Loucy (cell line): ENCODE data around the gene OR9A2.
A peak's percentile ranks its signal among the peaks of the same experiment; 100 is the strongest.

Experiments used
- H2AFZ ChIP-seq: fragments of 200-600 bp; sonication (generic); 2 replicates; pipeline ENCODE4 v1.6.0; 2016; ENCODE audit warnings: antibody characterized with exemption, mild to moderate bottlenecking, low read length, moderate library complexity
- H3F3A ChIP-seq: fragments of 200-600 bp; 2 replicates; pipeline ENCODE4 v1.6.0; 2016; ENCODE audit warnings: antibody characterized with exemption, low read depth, mild to moderate bottlenecking
- H3K27me3 ChIP-seq: fragments of 200-600 bp; sonication (generic); 2 replicates; pipeline ENCODE4 v1.6.1; 2014; ENCODE audit warnings: low read length, mild to moderate bottlenecking; ENCODE audit not compliant: insufficient read depth, poor library complexity, severe bottlenecking
- H3K36me3 ChIP-seq: fragments of 200-600 bp; sonication (generic); 2 replicates; pipeline ENCODE4 v1.6.1; 2016; ENCODE audit warnings: low read length; ENCODE audit not compliant: insufficient read depth
- H3K4me1 ChIP-seq: fragments of 200-600 bp; sonication (generic); 2 replicates; pipeline ENCODE4 v1.5.1; 2014; ENCODE audit warnings: low read length, mild to moderate bottlenecking; ENCODE audit not compliant: insufficient read depth, poor library complexity, severe bottlenecking
- H3K4me2 ChIP-seq: fragments of 200-600 bp; sonication (generic); 2 replicates; pipeline ENCODE4 v1.6.0; 2014; ENCODE audit warnings: antibody characterized with exemption, low read length, low read depth, mild to moderate bottlenecking; ENCODE audit not compliant: poor library complexity, severe bottlenecking
- H3K4me3 ChIP-seq: fragments of 200-600 bp; sonication (generic); 2 replicates; pipeline ENCODE4 v1.5.1; 2014; ENCODE audit warnings: low read length, mild to moderate bottlenecking, mixed read lengths; ENCODE audit not compliant: poor library complexity, severe bottlenecking
- H3K79me2 ChIP-seq: fragments of 200-600 bp; sonication (generic); 2 replicates; pipeline ENCODE4 v1.6.1; 2014; ENCODE audit warnings: low read length; ENCODE audit not compliant: insufficient read depth
- H3K9ac ChIP-seq: fragments of 200-600 bp; sonication (generic); 2 replicates; pipeline ENCODE4 v1.6.0; 2014; ENCODE audit warnings: mild to moderate bottlenecking, low read depth, low read length, moderate library complexity; ENCODE audit not compliant: poor library complexity, severe bottlenecking
- H3K9me2 ChIP-seq: fragments of 200-600 bp; sonication (generic); replicated peaks from 2 replicates; pipeline ENCODE4 v1.6.1; 2016; ENCODE audit warnings: low read depth, low read length, mixed read lengths
- H3K9me3 ChIP-seq: fragments of 200-600 bp; sonication (generic); 2 replicates; pipeline ENCODE4 v1.6.1; 2014; ENCODE audit warnings: mild to moderate bottlenecking, antibody characterized with exemption, low read length, low read depth; ENCODE audit not compliant: insufficient read depth
- H4K20me1 ChIP-seq: fragments of 200-600 bp; sonication (generic); 2 replicates; pipeline ENCODE4 v1.6.0; 2014; ENCODE audit warnings: antibody characterized with exemption, low read length, mild to moderate bottlenecking; ENCODE audit not compliant: insufficient read depth, poor library complexity, severe bottlenecking
- EZH2phosphoT487 ChIP-seq: fragments of 200-600 bp; IDR thresholded peaks from 2 replicates; pipeline ENCODE4 v1.6.1; 2018; ENCODE audit warnings: antibody characterized with exemption, mild to moderate bottlenecking, moderate library complexity, borderline replicate concordance
- TF ChIP-seq, protein P1 (sequence below): fragments of 200-600 bp; sonication (generic); conservative IDR thresholded peaks from 2 replicates; pipeline ENCODE4 v1.5.1; 2014; ENCODE audit warnings: mild to moderate bottlenecking, antibody characterized with exemption, low read length

The OR9A2 gene

GRCh38 chr7:143042159-143042789 is 15.3 kb upstream of the OR9A2 start:
- peak overlapping the region; percentile 19 for H3K4me3 ChIP-seq
- no peaks in the 10 kb centered on the region for H3K79me2 ChIP-seq
- H3K4me1 ChIP-seq, result peaks cover 64% of the 10 kb centered on the region
- H4K20me1 ChIP-seq, result no peaks in the 10 kb centered on the region
- H3K9ac ChIP-seq, result peak overlapping the region; percentile 52
- no peaks in the 10 kb centered on the region for H3F3A ChIP-seq
- TF ChIP-seq, protein P1, sequence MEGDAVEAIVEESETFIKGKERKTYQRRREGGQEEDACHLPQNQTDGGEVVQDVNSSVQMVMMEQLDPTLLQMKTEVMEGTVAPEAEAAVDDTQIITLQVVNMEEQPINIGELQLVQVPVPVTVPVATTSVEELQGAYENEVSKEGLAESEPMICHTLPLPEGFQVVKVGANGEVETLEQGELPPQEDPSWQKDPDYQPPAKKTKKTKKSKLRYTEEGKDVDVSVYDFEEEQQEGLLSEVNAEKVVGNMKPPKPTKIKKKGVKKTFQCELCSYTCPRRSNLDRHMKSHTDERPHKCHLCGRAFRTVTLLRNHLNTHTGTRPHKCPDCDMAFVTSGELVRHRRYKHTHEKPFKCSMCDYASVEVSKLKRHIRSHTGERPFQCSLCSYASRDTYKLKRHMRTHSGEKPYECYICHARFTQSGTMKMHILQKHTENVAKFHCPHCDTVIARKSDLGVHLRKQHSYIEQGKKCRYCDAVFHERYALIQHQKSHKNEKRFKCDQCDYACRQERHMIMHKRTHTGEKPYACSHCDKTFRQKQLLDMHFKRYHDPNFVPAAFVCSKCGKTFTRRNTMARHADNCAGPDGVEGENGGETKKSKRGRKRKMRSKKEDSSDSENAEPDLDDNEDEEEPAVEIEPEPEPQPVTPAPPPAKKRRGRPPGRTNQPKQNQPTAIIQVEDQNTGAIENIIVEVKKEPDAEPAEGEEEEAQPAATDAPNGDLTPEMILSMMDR, result no peak
- no peaks in the 10 kb centered on the region for H3K9me2 ChIP-seq
- H3K36me3 ChIP-seq, result no peaks in the 10 kb centered on the region
- peak overlapping the region; percentile 46 for H3K4me2 ChIP-seq
- H2AFZ ChIP-seq, result peak overlapping the region; percentile 89
- H3K9me3 ChIP-seq, result no peaks in the 10 kb centered on the region
- H3K27me3 ChIP-seq, result no peaks in the 10 kb centered on the region

- no peaks in the 10 kb centered on the region for H3K79me2 ChIP-seq
Observed at GRCh38 chr7:143041346-143041745, 14.4 kb upstream of the OR9A2 start.

GRCh38 chr7:143040209-143040715 is 13.3 kb upstream of the OR9A2 start:
- TF ChIP-seq EZH2phosphoT487, result no peak
- TF ChIP-seq, protein P1, result no peak
- H3K4me2 ChIP-seq, result no peak overlapping the region
- H3K9ac ChIP-seq, result no peak overlapping the region
- no peaks in the 10 kb centered on the region for H4K20me1 ChIP-seq
- H3K79me2 ChIP-seq, result no peaks in the 10 kb centered on the region
- H3K27me3 ChIP-seq, result no peaks in the 10 kb centered on the region
- H3F3A ChIP-seq, result no peaks in the 10 kb centered on the region
- peaks cover 48% of the 10 kb centered on the region for H3K4me1 ChIP-seq
- no peaks in the 10 kb centered on the region for H3K36me3 ChIP-seq
- no peaks in the 10 kb centered on the region for H3K9me2 ChIP-seq
- no peak overlapping the region for H2AFZ ChIP-seq
- no peaks in the 10 kb centered on the region for H3K9me3 ChIP-seq
- no peak overlapping the region for H3K4me3 ChIP-seq

More at GRCh38 chr7:143041346-143041745, 14.4 kb upstream of the OR9A2 start:
- Histone ChIP-seq H4K20me1 (no peaks in the 10 kb centered on the region), H3F3A (no peaks in the 10 kb centered on the region), H3K4me1 (peaks cover 55% of the 10 kb centered on the region), H2AFZ (no peak overlapping the region), H3K4me2 (no peak overlapping the region), H3K36me3 (no peaks in the 10 kb centered on the region), H3K9me2 (no peaks in the 10 kb centered on the region), H3K9me3 (no peaks in the 10 kb centered on the region), H3K27me3 (no peaks in the 10 kb centered on the region), H3K9ac (no peak overlapping the region), H3K4me3 (no peak overlapping the region)
- TF ChIP-seq, protein P1, result no peak
- no peak for TF ChIP-seq EZH2phosphoT487
